Measurements from ENCODE around the gene HKDC1.

Gene HKDC1

DNA sequence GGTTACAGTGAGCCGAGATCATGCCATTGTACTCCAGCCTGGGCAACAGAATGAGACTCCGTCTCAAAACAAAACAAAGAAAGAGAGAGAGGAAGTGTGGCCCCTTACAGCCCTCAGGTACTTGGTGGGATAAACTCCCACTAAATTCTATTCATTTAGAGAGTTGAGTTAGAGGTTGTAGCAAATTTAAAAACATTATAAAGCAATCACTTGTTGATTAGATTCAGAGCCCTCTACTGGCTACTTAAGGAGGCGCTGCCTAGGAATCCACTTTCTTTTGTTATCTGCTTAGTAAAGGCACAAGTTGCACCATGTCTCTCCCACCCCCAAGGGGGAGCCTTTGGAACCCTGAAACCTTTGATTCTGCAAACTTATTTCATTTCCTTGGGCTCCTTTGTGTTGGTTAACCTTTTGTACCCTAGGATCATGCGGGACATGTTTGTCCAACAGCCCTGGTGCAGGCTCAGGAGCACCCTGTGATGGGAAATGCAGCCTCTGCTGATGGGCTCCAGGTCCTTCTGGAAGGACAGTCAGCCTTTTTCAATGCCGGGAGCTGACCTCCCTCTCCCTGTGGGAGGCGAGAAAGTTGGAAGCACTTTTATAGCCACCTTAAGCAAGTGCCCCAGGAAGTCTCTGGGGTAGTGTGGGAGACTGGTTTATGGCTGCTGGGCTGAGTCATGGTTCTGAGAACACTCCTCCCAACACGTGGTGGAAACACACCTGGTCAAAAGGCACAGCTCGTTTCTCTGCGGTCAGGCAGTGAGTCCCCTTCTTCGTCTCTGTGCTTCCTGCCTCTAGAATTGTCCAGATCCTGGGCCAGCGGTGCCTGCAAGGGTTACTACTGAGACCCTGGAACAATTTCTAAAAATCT lies 2.3 kb downstream of the HKDC1 start:
- ChIA-PET POLR2A (no interaction called here), CTCF (interaction anchor here (0.5 to 1.5 kb wide), 7 partner anchors 9 to 170 kb away, joined by 3 to 6 read pairs (median 3); no protein-coding TSS in a partner anchor)
- Histone ChIP-seq H3K27ac (ENCODE audit: extremely low read depth, low read depth, low read length) (no peak overlapping the region), H3K4me3 (ENCODE audit: low read depth, low read length) (no peak overlapping the region), H3K4me1 (ENCODE audit: control insufficient read depth, insufficient read depth, low read length) (no peaks in the 10 kb centered on the region), H3K9me3 (ENCODE audit: control insufficient read depth, insufficient read depth, low read depth, low read length) (no peaks in the 10 kb centered on the region), H3K36me3 (ENCODE audit: control insufficient read depth in 2 of 2, insufficient read depth in 1 of 2, low read length in 2 of 2) (no peaks in the 10 kb centered on the region)
- TF ChIP-seq ZNF239 (tag by site-specific recombination; IDR thresholded peaks at IDR 0.05) (no peak), ZNF785 (tag by site-specific recombination; IDR thresholded peaks at IDR 0.05) (no peak), ZFHX2 (tag by site-specific recombination; conservative IDR thresholded peaks at IDR 0.05) (peak; percentile 40), GLIS2 (tag by site-specific recombination; IDR thresholded peaks at IDR 0.05) (no peak), ZNF2 (tag by site-specific recombination; IDR thresholded peaks at IDR 0.05) (peak; percentile 95), ZNF248 (tag by site-specific recombination; IDR thresholded peaks at IDR 0.05) (no peak), ZNF302 (tag by site-specific recombination; IDR thresholded peaks at IDR 0.05; ENCODE audit: low read depth) (no peak), YY1 (tag by site-specific recombination; IDR thresholded peaks at IDR 0.05) (no peak), ZNF830 (tag by site-specific recombination; IDR thresholded peaks at IDR 0.05; ENCODE audit: low read depth) (no peak), ZNF704 (tag by site-specific recombination; IDR thresholded peaks at IDR 0.05) (no peak), ZNF148 (tag by site-specific recombination; IDR thresholded peaks at IDR 0.05; ENCODE audit: borderline replicate concordance) (no peak), ZNF692 (tag by site-specific recombination; IDR thresholded peaks at IDR 0.05) (no peak), ZNF335 (tag by site-specific recombination; conservative IDR thresholded peaks at IDR 0.05) (peak; percentile 60), ZBTB11 (tag by site-specific recombination; conservative IDR thresholded peaks at IDR 0.05; ENCODE audit: low read depth) (no peak), ZNF837 (tag by site-specific recombination; IDR thresholded peaks at IDR 0.05) (no peak), REPIN1 (tag by site-specific recombination; IDR thresholded peaks at IDR 0.05; ENCODE audit: low read depth) (no peak), FEZF1 (tag by site-specific recombination; IDR thresholded peaks at IDR 0.05) (no peak), ELK4 (IDR thresholded peaks at IDR 0.05; ENCODE audit: borderline replicate concordance, low read depth, low read length) (no peak), MEIS1 (CRISPR knock-in tag; IDR thresholded peaks at IDR 0.05; ENCODE audit: borderline replicate concordance) (no peak), ZNF645 (tag by site-specific recombination; IDR thresholded peaks at IDR 0.05) (no peak)
- TF ChIP-seq, protein P1, sequence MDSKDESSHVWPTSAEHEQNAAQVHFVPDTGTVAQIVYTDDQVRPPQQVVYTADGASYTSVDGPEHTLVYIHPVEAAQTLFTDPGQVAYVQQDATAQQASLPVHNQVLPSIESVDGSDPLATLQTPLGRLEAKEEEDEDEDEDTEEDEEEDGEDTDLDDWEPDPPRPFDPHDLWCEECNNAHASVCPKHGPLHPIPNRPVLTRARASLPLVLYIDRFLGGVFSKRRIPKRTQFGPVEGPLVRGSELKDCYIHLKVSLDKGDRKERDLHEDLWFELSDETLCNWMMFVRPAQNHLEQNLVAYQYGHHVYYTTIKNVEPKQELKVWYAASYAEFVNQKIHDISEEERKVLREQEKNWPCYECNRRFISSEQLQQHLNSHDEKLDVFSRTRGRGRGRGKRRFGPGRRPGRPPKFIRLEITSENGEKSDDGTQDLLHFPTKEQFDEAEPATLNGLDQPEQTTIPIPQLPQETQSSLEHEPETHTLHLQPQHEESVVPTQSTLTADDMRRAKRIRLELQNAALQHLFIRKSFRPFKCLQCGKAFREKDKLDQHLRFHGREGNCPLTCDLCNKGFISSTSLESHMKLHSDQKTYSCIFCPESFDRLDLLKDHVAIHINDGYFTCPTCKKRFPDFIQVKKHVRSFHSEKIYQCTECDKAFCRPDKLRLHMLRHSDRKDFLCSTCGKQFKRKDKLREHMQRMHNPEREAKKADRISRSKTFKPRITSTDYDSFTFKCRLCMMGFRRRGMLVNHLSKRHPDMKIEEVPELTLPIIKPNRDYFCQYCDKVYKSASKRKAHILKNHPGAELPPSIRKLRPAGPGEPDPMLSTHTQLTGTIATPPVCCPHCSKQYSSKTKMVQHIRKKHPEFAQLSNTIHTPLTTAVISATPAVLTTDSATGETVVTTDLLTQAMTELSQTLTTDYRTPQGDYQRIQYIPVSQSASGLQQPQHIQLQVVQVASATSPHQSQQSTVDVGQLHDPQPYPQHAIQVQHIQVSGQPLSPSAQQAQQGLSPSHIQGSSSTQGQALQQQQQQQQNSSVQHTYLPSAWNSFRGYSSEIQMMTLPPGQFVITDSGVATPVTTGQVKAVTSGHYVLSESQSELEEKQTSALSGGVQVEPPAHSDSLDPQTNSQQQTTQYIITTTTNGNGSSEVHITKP (tag by site-specific recombination; IDR thresholded peaks at IDR 0.05): no peak
